ENCODE results near the gene PITPNC1. TPM values are rescaled to one million over a fixed set of nuclear protein-coding genes. Genes with fewer than 3 reads are reported as not detected.
"Not testable (repeated sequence)": the region's sequence is repeated elsewhere in the genome, so short reads cannot be mapped to it uniquely, and the experiment has no call there.

Gene PITPNC1
- total RNA-seq, 2 donors from 2014 or later: 79.5 to 109 TPM

- no peaks in the 10 kb centered on the region for H3K9me3 Mint-ChIP-seq
- H3K4me3 Mint-ChIP-seq: peak overlapping the region in 1 of 2 donors; percentile 54
These were observed 16.8 kb downstream of the PITPNC1 start for GRCh38 chr17:67393809-67394397.

GRCh38 chr17:67399676-67400075, 22.6 kb downstream of the PITPNC1 start:
- Mint-ChIP-seq H3K4me1 (ENCODE audit: low read depth) (peaks cover 83% of the 10 kb centered on the region), H3K4me3 (peak overlapping the region; percentile 81 to 96), H3K27me3 (ENCODE audit: low read depth) (no peaks in the 10 kb centered on the region), H3K9me3 (no peaks in the 10 kb centered on the region), H3K27ac (peak overlapping the region; percentile 98), H3K36me3 (ENCODE audit: insufficient read depth in 2 of 2) (peaks cover 3 to 6% of the 10 kb centered on the region in 2 donors)
- ATAC-seq (replicated peaks in 1 of 2): no peak
- DNase-seq: no peak

More at GRCh38 chr17:67393809-67394397, 16.8 kb downstream of the PITPNC1 start:
- no peak for DNase-seq
- ATAC-seq (replicated peaks in 1 of 2): no peak
- Mint-ChIP-seq H3K36me3 (ENCODE audit: insufficient read depth in 2 of 2) (peaks cover 5 to 10% of the 10 kb centered on the region in 2 donors), H3K4me1 (ENCODE audit: low read depth) (peaks cover 82% of the 10 kb centered on the region), H3K27ac (peak overlapping the region; percentile 94), H3K27me3 (ENCODE audit: low read depth) (no peaks in the 10 kb centered on the region)

DNA sequence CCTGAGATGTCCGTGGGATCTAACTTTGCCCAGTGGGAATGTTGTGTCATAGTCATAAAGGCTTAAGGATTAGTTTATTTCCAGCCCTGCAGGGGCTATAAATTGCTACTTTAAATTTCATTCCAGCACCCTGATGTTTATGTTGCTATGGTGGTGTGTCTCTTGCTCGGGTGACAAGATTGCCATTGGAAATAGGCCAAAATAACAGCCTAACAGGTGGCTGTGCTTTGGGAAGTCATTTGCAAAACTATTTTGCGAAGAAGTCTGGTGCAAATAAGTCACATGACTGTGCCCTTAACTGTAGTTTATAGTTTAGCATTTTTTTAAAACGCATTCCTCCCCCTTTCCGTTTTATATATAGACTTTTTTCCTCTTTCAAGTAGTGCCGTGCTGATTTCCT, 23.1 kb downstream of the PITPNC1 start:
- H3K4me3 Mint-ChIP-seq: peak overlapping the region; percentile 81 to 96
- no peaks in the 10 kb centered on the region for H3K9me3 Mint-ChIP-seq
- H3K36me3 Mint-ChIP-seq (ENCODE audit: insufficient read depth in 2 of 2): peaks cover 3% of the 10 kb centered on the region in 2 donors
- peak overlapping the region; percentile 98 for H3K27ac Mint-ChIP-seq
- H3K4me1 Mint-ChIP-seq (ENCODE audit: low read depth): peaks cover 84% of the 10 kb centered on the region
- H3K27me3 Mint-ChIP-seq (ENCODE audit: low read depth): no peaks in the 10 kb centered on the region
- DNase-seq (no peak), ATAC-seq (replicated peaks in 1 of 2) (no peak)

GRCh38 chr17:67401106-67401505, 24.0 kb downstream of the PITPNC1 start:
- Mint-ChIP-seq H3K4me1 (ENCODE audit: low read depth) (peaks cover 82% of the 10 kb centered on the region), H3K9me3 (no peaks in the 10 kb centered on the region), H3K27ac (peak overlapping the region; percentile 98)

DNA sequence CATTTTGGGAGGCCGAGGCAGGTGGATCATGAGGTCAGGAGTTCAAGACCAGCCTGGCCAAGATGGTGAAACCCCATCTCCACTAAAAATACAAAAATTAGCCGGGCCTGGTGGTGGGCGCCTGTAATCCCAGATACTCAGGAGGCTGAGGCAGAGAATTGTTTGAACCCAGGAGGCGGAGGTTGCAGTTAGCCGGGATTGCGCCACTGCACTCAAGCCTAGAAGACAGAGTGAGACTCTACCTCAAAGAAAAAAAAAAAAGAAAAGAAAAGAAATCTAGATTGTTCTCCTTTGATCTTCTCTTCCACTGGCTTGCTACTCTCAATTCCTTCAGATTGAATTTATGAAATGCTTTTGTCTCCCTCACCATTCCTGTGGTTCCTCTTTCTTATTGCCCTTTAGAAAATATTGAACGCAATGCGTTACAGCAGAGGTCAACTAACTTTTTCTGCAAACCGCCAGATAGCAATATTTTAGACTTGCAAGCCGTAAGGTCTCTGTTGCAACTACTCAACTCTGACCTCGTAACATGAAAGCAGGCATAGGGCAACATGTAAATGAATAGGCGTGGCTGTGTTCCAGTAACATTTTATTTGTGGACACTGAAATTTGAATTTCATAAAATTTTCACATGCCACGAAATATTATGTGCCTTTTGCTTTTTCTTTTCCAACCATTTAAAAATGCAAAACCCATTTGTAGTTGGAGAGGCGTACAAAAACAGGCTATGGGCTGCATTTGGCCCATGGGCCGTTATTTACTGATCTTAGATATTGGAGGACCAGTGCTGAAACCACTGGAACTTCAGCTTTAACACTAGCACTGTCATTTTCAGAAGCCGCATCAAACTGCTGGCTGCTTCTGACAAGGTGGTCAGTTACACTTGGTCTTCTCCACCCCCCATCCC, 24.8 kb downstream of the PITPNC1 start:
- no peaks in the 10 kb centered on the region for H3K27me3 Mint-ChIP-seq (ENCODE audit: low read depth)
- peak in 1 of 2 donors; percentile 26 for ATAC-seq (replicated peaks in 1 of 2)
- H3K4me1 Mint-ChIP-seq (ENCODE audit: low read depth): peaks cover 90% of the 10 kb centered on the region
- no peaks in the 10 kb centered on the region for H3K9me3 Mint-ChIP-seq
- H3K4me3 Mint-ChIP-seq: peak overlapping the region; percentile 81 to 96
- H3K36me3 Mint-ChIP-seq (ENCODE audit: insufficient read depth in 2 of 2): peaks cover 3% of the 10 kb centered on the region in 2 donors
- DNase-seq: no peak
- peak overlapping the region; percentile 98 for H3K27ac Mint-ChIP-seq

More at GRCh38 chr17:67401106-67401505, 24.0 kb downstream of the PITPNC1 start:
- Mint-ChIP-seq H3K36me3 (ENCODE audit: insufficient read depth in 2 of 2) (peaks cover 3% of the 10 kb centered on the region in 2 donors), H3K4me3 (peak overlapping the region; percentile 81 to 96), H3K27me3 (ENCODE audit: low read depth) (no peaks in the 10 kb centered on the region)
- DNase-seq: no peak
- ATAC-seq (replicated peaks in 1 of 2): no peak

DNA sequence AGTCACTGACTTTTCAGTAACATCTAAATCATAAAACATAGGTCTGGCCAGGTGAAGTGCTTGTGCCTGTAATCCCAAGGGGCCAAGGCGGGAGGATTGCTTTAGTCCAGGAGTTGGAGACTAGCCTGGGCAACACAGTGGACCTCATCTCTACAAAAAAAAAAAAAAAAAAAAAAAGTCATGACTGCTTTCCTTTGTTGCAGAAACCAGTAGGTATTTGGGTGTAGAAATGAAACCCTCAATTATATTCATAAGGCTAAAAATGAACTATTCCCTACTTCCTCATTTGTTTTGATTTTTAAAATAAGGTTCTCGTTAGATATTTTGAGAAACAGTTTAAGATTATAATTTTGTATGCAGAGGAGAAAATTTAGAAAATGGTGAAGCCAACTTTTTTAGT, 26.0 kb downstream of the PITPNC1 start:
- Mint-ChIP-seq H3K9me3 (no peaks in the 10 kb centered on the region), H3K36me3 (ENCODE audit: insufficient read depth in 2 of 2) (peaks cover 0 to 3% of the 10 kb centered on the region in 2 donors), H3K27ac (peak overlapping the region; percentile 98), H3K27me3 (ENCODE audit: low read depth) (no peaks in the 10 kb centered on the region), H3K4me1 (ENCODE audit: low read depth) (peaks cover 91% of the 10 kb centered on the region), H3K4me3 (peak overlapping the region; percentile 81 to 96)
- ATAC-seq (replicated peaks in 1 of 2) (no peak), DNase-seq (no peak)

DNA sequence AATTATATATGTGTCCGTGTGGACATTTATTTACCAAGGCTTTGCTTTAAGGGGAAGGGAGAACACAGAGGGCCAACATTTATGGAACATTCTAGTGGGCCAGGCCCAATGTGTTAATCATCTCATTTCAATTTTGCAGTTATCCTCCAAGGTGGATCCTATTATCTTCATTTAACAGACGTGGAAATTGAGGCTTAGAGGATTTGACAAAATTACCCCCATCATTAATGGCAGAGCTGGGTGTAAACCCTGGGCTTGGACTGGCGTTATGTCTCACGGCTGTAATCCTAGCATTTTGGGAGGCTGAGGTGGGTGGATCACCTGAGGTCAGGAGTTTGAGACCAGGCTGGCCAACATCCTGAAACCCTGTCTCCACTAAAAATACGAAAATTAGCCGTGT, 26.4 kb downstream of the PITPNC1 start:
- no peak overlapping the region for H3K4me3 Mint-ChIP-seq
- no peak overlapping the region for H3K27ac Mint-ChIP-seq
- H3K27me3 Mint-ChIP-seq (ENCODE audit: low read depth): no peaks in the 10 kb centered on the region
- DNase-seq (no peak), ATAC-seq (replicated peaks in 1 of 2) (no peak)
- no peaks in the 10 kb centered on the region for H3K9me3 Mint-ChIP-seq
- peaks cover 0 to 2% of the 10 kb centered on the region in 2 donors for H3K36me3 Mint-ChIP-seq (ENCODE audit: insufficient read depth in 2 of 2)
- H3K4me1 Mint-ChIP-seq (ENCODE audit: low read depth): peaks cover 91% of the 10 kb centered on the region

DNA sequence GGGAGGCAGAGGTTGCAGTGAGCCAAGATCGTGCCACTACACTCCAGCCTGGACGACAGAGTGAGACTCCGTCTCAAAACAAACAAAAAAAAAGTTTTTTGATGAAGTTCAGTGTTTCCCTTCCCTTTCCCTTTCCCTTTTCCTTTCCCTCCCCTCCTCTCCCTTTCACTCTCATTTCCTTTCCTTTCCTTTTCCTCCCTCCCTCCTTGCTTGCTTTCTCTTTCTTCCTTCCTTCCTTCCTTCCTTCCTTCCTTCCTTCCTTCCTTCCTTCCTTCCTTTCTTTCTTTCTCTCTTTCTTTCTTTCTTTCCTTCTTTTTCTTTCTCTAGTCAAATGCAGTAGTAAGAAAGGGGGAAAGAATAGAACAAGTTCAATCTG, 31.4 kb downstream of the PITPNC1 start:
- Mint-ChIP-seq H3K4me1 (ENCODE audit: low read depth) (peaks cover 80% of the 10 kb centered on the region), H3K27ac (peak overlapping the region; percentile 85), H3K4me3 (peak overlapping the region in 1 of 2 donors; percentile 68)
- not testable (repeated sequence) for ATAC-seq (replicated peaks in 1 of 2); H3K36me3 Mint-ChIP-seq (ENCODE audit: insufficient read depth in 2 of 2); H3K27me3 Mint-ChIP-seq (ENCODE audit: low read depth); DNase-seq; H3K9me3 Mint-ChIP-seq

DNA sequence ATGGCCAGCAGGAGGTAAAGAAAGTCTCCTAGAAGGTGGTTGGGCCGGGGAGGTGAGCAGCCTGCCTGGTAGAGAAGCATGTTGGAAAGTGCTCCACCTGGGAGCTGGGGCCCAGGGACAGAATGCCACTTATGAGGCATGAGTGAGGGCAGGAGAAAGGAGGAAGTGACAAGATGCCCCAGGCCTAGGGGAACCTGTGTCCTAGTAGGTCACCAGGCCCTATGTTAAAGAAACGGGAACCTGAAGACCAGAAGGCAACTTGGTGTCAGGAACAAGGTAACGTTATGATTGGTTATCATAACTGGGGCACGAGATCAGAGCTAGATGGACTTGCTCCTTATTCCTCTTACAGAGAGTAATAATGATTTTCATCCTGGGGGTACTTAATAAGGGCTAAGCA, 34.3 kb downstream of the PITPNC1 start:
- H3K36me3 Mint-ChIP-seq (ENCODE audit: insufficient read depth in 2 of 2): peaks cover 2 to 8% of the 10 kb centered on the region in 2 donors
- no peak for DNase-seq
- H3K4me3 Mint-ChIP-seq: no peak overlapping the region
- H3K9me3 Mint-ChIP-seq: no peaks in the 10 kb centered on the region
- no peak overlapping the region for H3K27ac Mint-ChIP-seq
- peaks cover 65% of the 10 kb centered on the region for H3K4me1 Mint-ChIP-seq (ENCODE audit: low read depth)
- no peaks in the 10 kb centered on the region for H3K27me3 Mint-ChIP-seq (ENCODE audit: low read depth)
- no peak for ATAC-seq (replicated peaks in 1 of 2)

- H3K9me3 Mint-ChIP-seq: no peaks in the 10 kb centered on the region
- no peaks in the 10 kb centered on the region for H3K27me3 Mint-ChIP-seq (ENCODE audit: low read depth)
- ATAC-seq (replicated peaks in 1 of 2) (no peak), DNase-seq (no peak)
- no peak overlapping the region for H3K4me3 Mint-ChIP-seq
- H3K36me3 Mint-ChIP-seq (ENCODE audit: insufficient read depth in 2 of 2): peaks cover 2 to 8% of the 10 kb centered on the region in 2 donors
- peaks cover 59% of the 10 kb centered on the region for H3K4me1 Mint-ChIP-seq (ENCODE audit: low read depth)
- no peak overlapping the region for H3K27ac Mint-ChIP-seq
These were observed 35.0 kb downstream of the PITPNC1 start for GRCh38 chr17:67412032-67412431.

- H3K27ac Mint-ChIP-seq: peak overlapping the region; percentile 18
- no peaks in the 10 kb centered on the region for H3K27me3 Mint-ChIP-seq (ENCODE audit: low read depth)
- H3K36me3 Mint-ChIP-seq (ENCODE audit: insufficient read depth in 2 of 2): peaks cover 2 to 8% of the 10 kb centered on the region in 2 donors
- H3K4me1 Mint-ChIP-seq (ENCODE audit: low read depth): peaks cover 54% of the 10 kb centered on the region
- ATAC-seq (replicated peaks in 1 of 2) (no peak), DNase-seq (no peak)
- no peaks in the 10 kb centered on the region for H3K9me3 Mint-ChIP-seq
- no peak overlapping the region for H3K4me3 Mint-ChIP-seq
These were observed 35.9 kb downstream of the PITPNC1 start for GRCh38 chr17:67412941-67413340.

DNA sequence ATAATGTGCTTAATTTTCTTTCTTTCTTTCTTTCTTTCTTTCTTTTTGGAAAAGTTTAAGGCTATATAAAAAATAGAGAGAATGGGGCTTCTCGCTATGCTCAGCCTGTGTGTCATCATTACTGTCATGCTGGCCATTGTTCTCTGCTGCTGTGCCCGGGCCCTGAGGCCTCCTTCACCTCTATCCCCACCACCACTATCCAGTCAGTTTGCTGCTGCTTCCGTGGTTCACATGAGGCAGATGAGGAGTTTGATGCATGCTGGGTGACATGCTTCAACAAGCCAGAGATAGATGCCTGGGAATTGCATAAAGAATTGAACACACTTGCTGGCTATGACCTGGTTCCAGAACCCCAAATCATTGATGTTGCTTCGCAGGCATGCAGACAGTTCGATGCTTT, 36.3 kb downstream of the PITPNC1 start:
- no peaks in the 10 kb centered on the region for H3K9me3 Mint-ChIP-seq
- ATAC-seq (replicated peaks in 1 of 2): no peak
- H3K27me3 Mint-ChIP-seq (ENCODE audit: low read depth): no peaks in the 10 kb centered on the region
- DNase-seq: no peak
- H3K27ac Mint-ChIP-seq: peak overlapping the region; percentile 18
- H3K36me3 Mint-ChIP-seq (ENCODE audit: insufficient read depth in 2 of 2): peaks cover 2 to 8% of the 10 kb centered on the region in 2 donors
- peaks cover 54% of the 10 kb centered on the region for H3K4me1 Mint-ChIP-seq (ENCODE audit: low read depth)
- no peak overlapping the region for H3K4me3 Mint-ChIP-seq

DNA sequence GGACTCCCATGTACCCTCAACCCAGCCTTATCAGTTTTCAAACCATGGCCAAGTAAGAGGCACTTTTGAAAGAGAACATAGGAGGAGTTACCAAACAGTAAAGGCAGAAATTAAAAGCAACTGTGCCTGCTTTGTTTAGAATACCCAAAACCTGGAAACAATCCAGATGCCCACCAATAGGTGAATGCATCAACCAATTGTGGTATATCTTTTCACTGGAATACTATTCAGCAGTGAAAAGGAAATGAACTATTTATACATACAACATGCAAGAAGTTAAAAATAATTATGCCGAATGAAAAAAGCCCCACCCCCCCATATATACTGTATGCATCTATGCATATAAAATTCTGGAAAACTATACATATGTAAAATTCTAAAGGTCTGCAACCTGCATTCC, 37.0 kb downstream of the PITPNC1 start:
- Mint-ChIP-seq H3K4me3 (no peak overlapping the region), H3K27ac (no peak overlapping the region), H3K27me3 (ENCODE audit: low read depth) (no peaks in the 10 kb centered on the region), H3K9me3 (no peaks in the 10 kb centered on the region), H3K36me3 (ENCODE audit: insufficient read depth in 2 of 2) (peaks cover 2 to 8% of the 10 kb centered on the region in 2 donors), H3K4me1 (ENCODE audit: low read depth) (peaks cover 55% of the 10 kb centered on the region)
- DNase-seq (no peak), ATAC-seq (replicated peaks in 1 of 2) (no peak)
